ENCODE measurements around the gene SNTA1. TPM values are rescaled to one million over a fixed set of nuclear protein-coding genes. Genes with fewer than 3 reads are reported as not detected.

The SNTA1 gene
- total and polyA plus RNA-seq, 2 of the 13 experiments (the other 11 are each of a cell fraction or from before 2014, with no cell fraction given): 16.4 to 18.3 TPM

DNA sequence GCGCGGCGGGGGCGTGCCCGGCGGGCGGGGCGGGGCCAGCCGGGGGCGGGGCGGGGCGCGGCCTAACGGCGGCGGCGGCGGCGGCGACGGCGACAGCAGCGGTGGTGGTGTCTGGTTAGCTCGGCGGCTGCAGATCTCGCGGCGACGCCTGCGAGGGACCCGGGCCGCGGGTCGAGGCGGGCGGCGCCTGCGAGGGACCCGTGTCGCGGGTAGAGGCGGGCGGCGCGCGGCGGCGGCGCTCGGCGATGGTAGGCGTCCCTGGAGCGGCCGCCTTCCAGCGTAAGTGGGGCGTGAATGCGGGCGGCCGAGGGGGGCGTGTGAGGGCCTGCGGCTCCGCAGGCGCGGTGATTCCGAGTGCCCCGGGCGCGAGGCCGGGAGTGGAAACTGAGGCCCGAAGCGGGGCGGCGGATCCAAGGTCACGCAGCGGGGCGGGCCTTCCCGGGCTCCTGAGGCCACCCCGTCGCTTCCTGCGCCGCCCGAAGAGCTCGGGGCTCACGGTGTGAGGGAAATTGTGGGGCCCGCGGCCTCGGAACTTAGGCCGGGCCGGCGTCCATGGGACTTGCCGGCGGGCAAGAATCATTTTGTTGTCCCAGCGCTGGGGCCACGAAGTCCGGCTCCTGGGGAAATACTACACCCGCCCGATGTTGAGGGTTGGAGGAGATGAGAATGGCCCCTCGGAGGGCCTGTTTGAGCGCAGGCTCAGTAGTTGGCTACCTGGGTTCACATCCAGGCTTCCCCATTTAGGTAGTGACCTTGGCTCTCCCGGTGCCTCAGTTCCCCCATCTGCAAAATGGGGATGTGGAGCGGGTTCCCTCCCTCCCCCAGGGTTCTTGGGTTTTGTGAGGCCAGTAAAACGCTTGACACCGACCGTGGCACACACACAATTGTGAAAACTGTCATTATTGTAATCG, 46.7 kb upstream of the SNTA1 start, which contains the start of gene CBFA2T2 (continued):
- TF ChIP-seq SOX13 (IDR thresholded peaks at IDR 0.05): no peak
- no peak for TF ChIP-seq SOX13 (CRISPR knock-in tag; conservative IDR thresholded peaks at IDR 0.05 in 1 of 2, IDR thresholded peaks at IDR 0.05 in 1 of 2)
- TF ChIP-seq, protein P1, sequence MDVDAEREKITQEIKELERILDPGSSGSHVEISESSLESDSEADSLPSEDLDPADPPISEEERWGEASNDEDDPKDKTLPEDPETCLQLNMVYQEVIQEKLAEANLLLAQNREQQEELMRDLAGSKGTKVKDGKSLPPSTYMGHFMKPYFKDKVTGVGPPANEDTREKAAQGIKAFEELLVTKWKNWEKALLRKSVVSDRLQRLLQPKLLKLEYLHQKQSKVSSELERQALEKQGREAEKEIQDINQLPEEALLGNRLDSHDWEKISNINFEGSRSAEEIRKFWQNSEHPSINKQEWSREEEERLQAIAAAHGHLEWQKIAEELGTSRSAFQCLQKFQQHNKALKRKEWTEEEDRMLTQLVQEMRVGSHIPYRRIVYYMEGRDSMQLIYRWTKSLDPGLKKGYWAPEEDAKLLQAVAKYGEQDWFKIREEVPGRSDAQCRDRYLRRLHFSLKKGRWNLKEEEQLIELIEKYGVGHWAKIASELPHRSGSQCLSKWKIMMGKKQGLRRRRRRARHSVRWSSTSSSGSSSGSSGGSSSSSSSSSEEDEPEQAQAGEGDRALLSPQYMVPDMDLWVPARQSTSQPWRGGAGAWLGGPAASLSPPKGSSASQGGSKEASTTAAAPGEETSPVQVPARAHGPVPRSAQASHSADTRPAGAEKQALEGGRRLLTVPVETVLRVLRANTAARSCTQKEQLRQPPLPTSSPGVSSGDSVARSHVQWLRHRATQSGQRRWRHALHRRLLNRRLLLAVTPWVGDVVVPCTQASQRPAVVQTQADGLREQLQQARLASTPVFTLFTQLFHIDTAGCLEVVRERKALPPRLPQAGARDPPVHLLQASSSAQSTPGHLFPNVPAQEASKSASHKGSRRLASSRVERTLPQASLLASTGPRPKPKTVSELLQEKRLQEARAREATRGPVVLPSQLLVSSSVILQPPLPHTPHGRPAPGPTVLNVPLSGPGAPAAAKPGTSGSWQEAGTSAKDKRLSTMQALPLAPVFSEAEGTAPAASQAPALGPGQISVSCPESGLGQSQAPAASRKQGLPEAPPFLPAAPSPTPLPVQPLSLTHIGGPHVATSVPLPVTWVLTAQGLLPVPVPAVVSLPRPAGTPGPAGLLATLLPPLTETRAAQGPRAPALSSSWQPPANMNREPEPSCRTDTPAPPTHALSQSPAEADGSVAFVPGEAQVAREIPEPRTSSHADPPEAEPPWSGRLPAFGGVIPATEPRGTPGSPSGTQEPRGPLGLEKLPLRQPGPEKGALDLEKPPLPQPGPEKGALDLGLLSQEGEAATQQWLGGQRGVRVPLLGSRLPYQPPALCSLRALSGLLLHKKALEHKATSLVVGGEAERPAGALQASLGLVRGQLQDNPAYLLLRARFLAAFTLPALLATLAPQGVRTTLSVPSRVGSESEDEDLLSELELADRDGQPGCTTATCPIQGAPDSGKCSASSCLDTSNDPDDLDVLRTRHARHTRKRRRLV (CRISPR knock-in tag; IDR thresholded peaks at IDR 0.05): no peak; the same call in 1 of the 2 replicates
- TF ChIP-seq, protein P2, sequence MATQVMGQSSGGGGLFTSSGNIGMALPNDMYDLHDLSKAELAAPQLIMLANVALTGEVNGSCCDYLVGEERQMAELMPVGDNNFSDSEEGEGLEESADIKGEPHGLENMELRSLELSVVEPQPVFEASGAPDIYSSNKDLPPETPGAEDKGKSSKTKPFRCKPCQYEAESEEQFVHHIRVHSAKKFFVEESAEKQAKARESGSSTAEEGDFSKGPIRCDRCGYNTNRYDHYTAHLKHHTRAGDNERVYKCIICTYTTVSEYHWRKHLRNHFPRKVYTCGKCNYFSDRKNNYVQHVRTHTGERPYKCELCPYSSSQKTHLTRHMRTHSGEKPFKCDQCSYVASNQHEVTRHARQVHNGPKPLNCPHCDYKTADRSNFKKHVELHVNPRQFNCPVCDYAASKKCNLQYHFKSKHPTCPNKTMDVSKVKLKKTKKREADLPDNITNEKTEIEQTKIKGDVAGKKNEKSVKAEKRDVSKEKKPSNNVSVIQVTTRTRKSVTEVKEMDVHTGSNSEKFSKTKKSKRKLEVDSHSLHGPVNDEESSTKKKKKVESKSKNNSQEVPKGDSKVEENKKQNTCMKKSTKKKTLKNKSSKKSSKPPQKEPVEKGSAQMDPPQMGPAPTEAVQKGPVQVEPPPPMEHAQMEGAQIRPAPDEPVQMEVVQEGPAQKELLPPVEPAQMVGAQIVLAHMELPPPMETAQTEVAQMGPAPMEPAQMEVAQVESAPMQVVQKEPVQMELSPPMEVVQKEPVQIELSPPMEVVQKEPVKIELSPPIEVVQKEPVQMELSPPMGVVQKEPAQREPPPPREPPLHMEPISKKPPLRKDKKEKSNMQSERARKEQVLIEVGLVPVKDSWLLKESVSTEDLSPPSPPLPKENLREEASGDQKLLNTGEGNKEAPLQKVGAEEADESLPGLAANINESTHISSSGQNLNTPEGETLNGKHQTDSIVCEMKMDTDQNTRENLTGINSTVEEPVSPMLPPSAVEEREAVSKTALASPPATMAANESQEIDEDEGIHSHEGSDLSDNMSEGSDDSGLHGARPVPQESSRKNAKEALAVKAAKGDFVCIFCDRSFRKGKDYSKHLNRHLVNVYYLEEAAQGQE (IDR thresholded peaks at IDR 0.05; ENCODE audit: borderline replicate concordance in 1 of 2, low read depth in 1 of 2, low read length in 2 of 2): no peak
- TF ChIP-seq SSRP1 (CRISPR knock-in tag; IDR thresholded peaks at IDR 0.05): no peak
- TF ChIP-seq, protein P3, sequence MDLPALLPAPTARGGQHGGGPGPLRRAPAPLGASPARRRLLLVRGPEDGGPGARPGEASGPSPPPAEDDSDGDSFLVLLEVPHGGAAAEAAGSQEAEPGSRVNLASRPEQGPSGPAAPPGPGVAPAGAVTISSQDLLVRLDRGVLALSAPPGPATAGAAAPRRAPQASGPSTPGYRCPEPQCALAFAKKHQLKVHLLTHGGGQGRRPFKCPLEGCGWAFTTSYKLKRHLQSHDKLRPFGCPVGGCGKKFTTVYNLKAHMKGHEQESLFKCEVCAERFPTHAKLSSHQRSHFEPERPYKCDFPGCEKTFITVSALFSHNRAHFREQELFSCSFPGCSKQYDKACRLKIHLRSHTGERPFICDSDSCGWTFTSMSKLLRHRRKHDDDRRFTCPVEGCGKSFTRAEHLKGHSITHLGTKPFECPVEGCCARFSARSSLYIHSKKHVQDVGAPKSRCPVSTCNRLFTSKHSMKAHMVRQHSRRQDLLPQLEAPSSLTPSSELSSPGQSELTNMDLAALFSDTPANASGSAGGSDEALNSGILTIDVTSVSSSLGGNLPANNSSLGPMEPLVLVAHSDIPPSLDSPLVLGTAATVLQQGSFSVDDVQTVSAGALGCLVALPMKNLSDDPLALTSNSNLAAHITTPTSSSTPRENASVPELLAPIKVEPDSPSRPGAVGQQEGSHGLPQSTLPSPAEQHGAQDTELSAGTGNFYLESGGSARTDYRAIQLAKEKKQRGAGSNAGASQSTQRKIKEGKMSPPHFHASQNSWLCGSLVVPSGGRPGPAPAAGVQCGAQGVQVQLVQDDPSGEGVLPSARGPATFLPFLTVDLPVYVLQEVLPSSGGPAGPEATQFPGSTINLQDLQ (CRISPR knock-in tag; IDR thresholded peaks at IDR 0.05): peak; percentile 44; the same call in 1 of the 2 replicates
- TF ChIP-seq, protein P4, sequence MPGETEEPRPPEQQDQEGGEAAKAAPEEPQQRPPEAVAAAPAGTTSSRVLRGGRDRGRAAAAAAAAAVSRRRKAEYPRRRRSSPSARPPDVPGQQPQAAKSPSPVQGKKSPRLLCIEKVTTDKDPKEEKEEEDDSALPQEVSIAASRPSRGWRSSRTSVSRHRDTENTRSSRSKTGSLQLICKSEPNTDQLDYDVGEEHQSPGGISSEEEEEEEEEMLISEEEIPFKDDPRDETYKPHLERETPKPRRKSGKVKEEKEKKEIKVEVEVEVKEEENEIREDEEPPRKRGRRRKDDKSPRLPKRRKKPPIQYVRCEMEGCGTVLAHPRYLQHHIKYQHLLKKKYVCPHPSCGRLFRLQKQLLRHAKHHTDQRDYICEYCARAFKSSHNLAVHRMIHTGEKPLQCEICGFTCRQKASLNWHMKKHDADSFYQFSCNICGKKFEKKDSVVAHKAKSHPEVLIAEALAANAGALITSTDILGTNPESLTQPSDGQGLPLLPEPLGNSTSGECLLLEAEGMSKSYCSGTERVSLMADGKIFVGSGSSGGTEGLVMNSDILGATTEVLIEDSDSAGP (CRISPR knock-in tag; IDR thresholded peaks at IDR 0.05; ENCODE audit: borderline replicate concordance): no peak; the same call in 1 of the 2 replicates
- no peak for TF ChIP-seq CEBPG (CRISPR knock-in tag; IDR thresholded peaks at IDR 0.05)
- peak; percentile 89 for TF ChIP-seq ADNP (CRISPR knock-in tag; IDR thresholded peaks at IDR 0.05)
- no peak; the same call in none of the 2 replicates for TF ChIP-seq ZMYM4 (CRISPR knock-in tag; IDR thresholded peaks at IDR 0.05)
- no peak for TF ChIP-seq ZNF570 (CRISPR knock-in tag; IDR thresholded peaks at IDR 0.05; ENCODE audit: borderline replicate concordance)
- TF ChIP-seq, protein P5, sequence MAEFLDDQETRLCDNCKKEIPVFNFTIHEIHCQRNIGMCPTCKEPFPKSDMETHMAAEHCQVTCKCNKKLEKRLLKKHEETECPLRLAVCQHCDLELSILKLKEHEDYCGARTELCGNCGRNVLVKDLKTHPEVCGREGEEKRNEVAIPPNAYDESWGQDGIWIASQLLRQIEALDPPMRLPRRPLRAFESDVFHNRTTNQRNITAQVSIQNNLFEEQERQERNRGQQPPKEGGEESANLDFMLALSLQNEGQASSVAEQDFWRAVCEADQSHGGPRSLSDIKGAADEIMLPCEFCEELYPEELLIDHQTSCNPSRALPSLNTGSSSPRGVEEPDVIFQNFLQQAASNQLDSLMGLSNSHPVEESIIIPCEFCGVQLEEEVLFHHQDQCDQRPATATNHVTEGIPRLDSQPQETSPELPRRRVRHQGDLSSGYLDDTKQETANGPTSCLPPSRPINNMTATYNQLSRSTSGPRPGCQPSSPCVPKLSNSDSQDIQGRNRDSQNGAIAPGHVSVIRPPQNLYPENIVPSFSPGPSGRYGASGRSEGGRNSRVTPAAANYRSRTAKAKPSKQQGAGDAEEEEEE (CRISPR knock-in tag; IDR thresholded peaks at IDR 0.05; ENCODE audit: borderline replicate concordance): no peak; the same call in 1 of the 2 replicates
